Hair follicular keratinocyte (primary cell): ENCODE data around the gene NSA2. TPM values are rescaled to one million over a fixed set of nuclear protein-coding genes. Genes with fewer than 3 reads are reported as not detected.

Source experiments
- total RNA-seq: library from RNA; depleted of rRNA; stranded (reverse); fragments of >200 nt; gene quantifications from 2 replicates; pipeline ENCODE4 v1.2.3, GENCODE V29; 2015

Gene NSA2
- 79.2 and 113 TPM in 2 replicates for total RNA-seq

GRCh38 chr5:74766849-74767578 lies at the start of gene NSA2, which contains the start of gene GFM2:
NSA2 (plus strand) TSS chr5:74767249; CDS start chr5:74767361, 112 bp downstream.
GFM2 (minus strand) TSS chr5:74767117; CDS start chr5:74763742, 3,375 bp downstream.

Other genes with a start within 250 kb of the NSA2 start
- 30.9 and 31.8 TPM in 2 replicates for gene ENC1, start 126.5 kb upstream of the NSA2 start, total RNA-seq
- gene HEXB, start 82.0 kb upstream of the NSA2 start, total RNA-seq: 110 and 114 TPM in 2 replicates
- gene GFM2, start 132 bp upstream of the NSA2 start, total RNA-seq: 36.2 and 36.6 TPM in 2 replicates
- gene FAM169A, start 99.1 kb downstream of the NSA2 start, total RNA-seq: 19.4 and 22.3 TPM in 2 replicates